Adrenal gland (tissue), 5 donors: ENCODE data around the gene MLLT3.

Source experiments
- POLR2A ChIP-seq, 2 donors: fragments of 450-650 bp; IDR thresholded peaks; one replicate each; pipeline ENCODE4 v1.6.1; 2017; ENCODE audit warnings: antibody characterized with exemption in 2 of 2, mild to moderate bottlenecking in 2 of 2, moderate library complexity in 1 of 2
- TF ChIP-seq, protein P1 (sequence below), 6 experiments: fragments of 450-650 bp in 4 of 6; fragments of 200-600 bp in 2 of 6; sonication (generic) in 1 of 6; IDR thresholded peaks; 1 replicate in 5 of 6; 2 replicates in 1 of 6; pipeline versions ENCODE4 v1.5.1 to v1.8.0; 2016 to 2021; ENCODE audit warnings: antibody characterized with exemption in 6 of 6, mild to moderate bottlenecking in 2 of 6, moderate library complexity in 1 of 6
- donor health status: DM: no; HTN: no; CAD: no.

GRCh38 chr9:20538956-20539355, 83.3 kb downstream of the MLLT3 start:
- TF ChIP-seq, protein P1, sequence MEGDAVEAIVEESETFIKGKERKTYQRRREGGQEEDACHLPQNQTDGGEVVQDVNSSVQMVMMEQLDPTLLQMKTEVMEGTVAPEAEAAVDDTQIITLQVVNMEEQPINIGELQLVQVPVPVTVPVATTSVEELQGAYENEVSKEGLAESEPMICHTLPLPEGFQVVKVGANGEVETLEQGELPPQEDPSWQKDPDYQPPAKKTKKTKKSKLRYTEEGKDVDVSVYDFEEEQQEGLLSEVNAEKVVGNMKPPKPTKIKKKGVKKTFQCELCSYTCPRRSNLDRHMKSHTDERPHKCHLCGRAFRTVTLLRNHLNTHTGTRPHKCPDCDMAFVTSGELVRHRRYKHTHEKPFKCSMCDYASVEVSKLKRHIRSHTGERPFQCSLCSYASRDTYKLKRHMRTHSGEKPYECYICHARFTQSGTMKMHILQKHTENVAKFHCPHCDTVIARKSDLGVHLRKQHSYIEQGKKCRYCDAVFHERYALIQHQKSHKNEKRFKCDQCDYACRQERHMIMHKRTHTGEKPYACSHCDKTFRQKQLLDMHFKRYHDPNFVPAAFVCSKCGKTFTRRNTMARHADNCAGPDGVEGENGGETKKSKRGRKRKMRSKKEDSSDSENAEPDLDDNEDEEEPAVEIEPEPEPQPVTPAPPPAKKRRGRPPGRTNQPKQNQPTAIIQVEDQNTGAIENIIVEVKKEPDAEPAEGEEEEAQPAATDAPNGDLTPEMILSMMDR (IDR thresholded peaks at IDR 0.05): no peak
- TF ChIP-seq POLR2A (IDR thresholded peaks at IDR 0.05): no peak
